KMS-11 (cell line): ENCODE data around the gene PRDM4.
"Not testable (repeated sequence)": the region's sequence is repeated elsewhere in the genome, so short reads cannot be mapped to it uniquely, and the experiment has no call there.

Source experiments
- H2AFZ ChIP-seq: fragments of 200-600 bp; sonication (generic); 2 replicates; pipeline ENCODE4 v1.6.1; 2016; ENCODE audit warnings: antibody characterized with exemption, mixed run types, low read depth
- H3K27ac ChIP-seq: fragments of 200-600 bp; sonication (generic); 2 replicates; pipeline ENCODE4 v1.6.1; 2016; ENCODE audit warnings: mild to moderate bottlenecking, mixed run types
- H3K27me3 ChIP-seq: fragments of 200-600 bp; sonication (generic); 2 replicates; pipeline ENCODE4 v1.6.1; 2017; ENCODE audit warnings: mild to moderate bottlenecking, low read depth, mixed run types, moderate library complexity; ENCODE audit not compliant: insufficient read depth
- H3K36me3 ChIP-seq: fragments of 200-600 bp; sonication (generic); 2 replicates; pipeline ENCODE4 v1.6.1; 2017; ENCODE audit warnings: mild to moderate bottlenecking, mixed run types; ENCODE audit not compliant: insufficient read depth
- H3K4me1 ChIP-seq: fragments of 200-600 bp; sonication (generic); 2 replicates; pipeline ENCODE4 v1.6.1; 2016; ENCODE audit warnings: mild to moderate bottlenecking, low read depth, mixed run types; ENCODE audit not compliant: poor library complexity, severe bottlenecking
- H3K4me2 ChIP-seq: fragments of 200-600 bp; sonication (generic); 2 replicates; pipeline ENCODE4 v1.7.0; 2016; ENCODE audit warnings: mild to moderate bottlenecking, mixed run types
- H3K4me3 ChIP-seq: fragments of 200-600 bp; sonication (generic); IDR thresholded peaks from 2 replicates; pipeline ENCODE4 v1.6.1; 2017; ENCODE audit warnings: low read depth, low read length, mixed read lengths; ENCODE audit not compliant: insufficient read depth
- H3K79me2 ChIP-seq: fragments of 200-600 bp; sonication (generic); 2 replicates; pipeline ENCODE4 v1.6.1; 2016; ENCODE audit warnings: low read depth, mixed run types; ENCODE audit not compliant: insufficient read depth
- H3K9ac ChIP-seq: fragments of 200-600 bp; sonication (generic); 2 replicates; pipeline ENCODE4 v1.6.1; 2016; ENCODE audit warnings: mild to moderate bottlenecking, mixed run types
- H4K20me1 ChIP-seq: fragments of 200-600 bp; sonication (generic); 2 replicates; pipeline ENCODE4 v1.6.1; 2016; ENCODE audit warnings: mild to moderate bottlenecking, mixed run types; ENCODE audit not compliant: insufficient read depth
- CTCF ChIP-seq: fragments of 200-600 bp; sonication (generic); conservative IDR thresholded peaks from 2 replicates; pipeline ENCODE4 v1.6.1; 2017; ENCODE audit warnings: low read depth, mild to moderate bottlenecking, antibody characterized with exemption, low read length, moderate library complexity, mixed read lengths

Gene PRDM4

GRCh38 chr12:107734139-107734538 is 26.8 kb downstream of the PRDM4 start:
- H2AFZ ChIP-seq: no peak overlapping the region
- no peaks in the 10 kb centered on the region for H4K20me1 ChIP-seq
- H3K9ac ChIP-seq: no peak overlapping the region
- no peaks in the 10 kb centered on the region; the same call in 1 of the 2 replicates for H3K36me3 ChIP-seq
- H3K4me3 ChIP-seq: no peak overlapping the region
- no peak overlapping the region for H3K4me2 ChIP-seq
- H3K27ac ChIP-seq: no peak overlapping the region
- H3K4me1 ChIP-seq: no peaks in the 10 kb centered on the region
- TF ChIP-seq CTCF: no peak
- no peaks in the 10 kb centered on the region for H3K79me2 ChIP-seq
- H3K27me3 ChIP-seq: no peaks in the 10 kb centered on the region

- H3K27me3 ChIP-seq: no peaks in the 10 kb centered on the region
- H2AFZ ChIP-seq: no peak overlapping the region
- no peak overlapping the region for H3K4me2 ChIP-seq
- H3K27ac ChIP-seq: no peak overlapping the region
- H3K4me3 ChIP-seq: no peak overlapping the region
- H3K4me1 ChIP-seq: no peaks in the 10 kb centered on the region
- no peaks in the 10 kb centered on the region for H3K36me3 ChIP-seq
- H3K9ac ChIP-seq: no peak overlapping the region
- TF ChIP-seq CTCF: no peak
- no peaks in the 10 kb centered on the region for H3K79me2 ChIP-seq
- no peaks in the 10 kb centered on the region for H4K20me1 ChIP-seq
Observed at GRCh38 chr12:107732365-107732764, 28.6 kb downstream of the PRDM4 start.

- no peaks in the 10 kb centered on the region for H3K36me3 ChIP-seq
- no peak for TF ChIP-seq CTCF
- H3K4me2 ChIP-seq: no peak overlapping the region
Observed at GRCh38 chr12:107731366-107731765, 29.6 kb downstream of the PRDM4 start.

GRCh38 chr12:107730618-107731341 is 30.2 kb downstream of the PRDM4 start:
- Histone ChIP-seq H2AFZ (no peak overlapping the region), H3K4me3 (no peak overlapping the region), H3K4me2 (no peak overlapping the region), H3K4me1 (no peaks in the 10 kb centered on the region), H3K79me2 (no peaks in the 10 kb centered on the region), H3K36me3 (no peaks in the 10 kb centered on the region), H3K9ac (no peak overlapping the region), H3K27ac (no peak overlapping the region), H4K20me1 (no peaks in the 10 kb centered on the region), H3K27me3 (no peaks in the 10 kb centered on the region)
- TF ChIP-seq CTCF: no peak

More at GRCh38 chr12:107731366-107731765, 29.6 kb downstream of the PRDM4 start:
- Histone ChIP-seq H3K27me3 (no peaks in the 10 kb centered on the region), H3K4me1 (no peaks in the 10 kb centered on the region), H3K9ac (no peak overlapping the region), H4K20me1 (no peaks in the 10 kb centered on the region), H3K79me2 (no peaks in the 10 kb centered on the region), H2AFZ (no peak overlapping the region), H3K27ac (no peak overlapping the region), H3K4me3 (no peak overlapping the region)

- H3K27ac ChIP-seq, H3K79me2 ChIP-seq, H2AFZ ChIP-seq, H3K27me3 ChIP-seq, H3K4me3 ChIP-seq, H3K36me3 ChIP-seq, H4K20me1 ChIP-seq, H3K4me2 ChIP-seq, H3K4me1 ChIP-seq, H3K9ac ChIP-seq: not testable (repeated sequence)
Observed at GRCh38 chr12:107727742-107728141, 33.2 kb downstream of the PRDM4 start.

GRCh38 chr12:107727327-107727726 is 33.6 kb downstream of the PRDM4 start:
- not testable (repeated sequence) for H4K20me1 ChIP-seq, H3K4me2 ChIP-seq

More at GRCh38 chr12:107727327-107727726, 33.6 kb downstream of the PRDM4 start:
- not testable (repeated sequence) for H3K9ac ChIP-seq, H3K27me3 ChIP-seq, H3K4me1 ChIP-seq, H3K4me3 ChIP-seq, H2AFZ ChIP-seq, H3K27ac ChIP-seq, H3K36me3 ChIP-seq, H3K79me2 ChIP-seq
